Transverse colon (tissue), 3 donors: ENCODE data around the gene ABTB1.

Experiments
- POLR2A ChIP-seq: fragments of 450-650 bp; IDR thresholded peaks from one replicate; pipeline ENCODE4 v1.6.1; 2016; ENCODE audit warnings: antibody characterized with exemption, mild to moderate bottlenecking, moderate library complexity
- TF ChIP-seq, protein P1 (sequence below), 5 experiments: fragments of 200-600 bp in 3 of 5; fragments of 450-650 bp in 2 of 5; sonication (generic) in 3 of 5; IDR thresholded peaks; 1 replicate in 2 of 5; 2 replicates in 3 of 5; pipeline ENCODE4 v1.5.1; 2016 to 2017; ENCODE audit warnings: antibody characterized with exemption in 5 of 5, inconsistent platforms in 3 of 5, mild to moderate bottlenecking in 2 of 5, moderate library complexity in 1 of 5

DNA sequence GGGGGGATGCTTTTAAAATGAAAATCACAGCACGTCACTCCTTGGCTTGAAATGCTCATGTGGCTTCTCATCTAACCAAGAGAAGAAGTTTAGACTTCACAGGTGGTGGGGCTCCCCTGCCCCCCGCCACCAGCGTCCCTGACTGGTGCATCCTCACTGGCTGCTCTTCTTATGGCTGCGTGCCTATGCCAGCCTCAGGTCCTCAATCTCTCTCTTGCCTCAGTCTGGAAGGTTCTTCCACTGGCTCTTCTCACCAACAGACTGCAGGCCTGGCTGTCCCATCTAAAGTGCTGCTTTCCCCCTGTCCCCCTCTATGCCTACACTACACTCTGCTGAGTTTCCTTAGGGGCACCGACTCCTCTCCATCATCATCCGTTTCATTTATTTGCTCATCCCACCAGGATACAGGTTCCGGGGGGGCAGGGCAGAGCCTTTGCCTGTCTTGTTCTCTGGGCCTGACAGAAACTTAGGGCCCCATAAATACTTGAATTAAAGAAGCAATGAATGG, 20.6 kb downstream of the ABTB1 start:
- TF ChIP-seq, protein P1, sequence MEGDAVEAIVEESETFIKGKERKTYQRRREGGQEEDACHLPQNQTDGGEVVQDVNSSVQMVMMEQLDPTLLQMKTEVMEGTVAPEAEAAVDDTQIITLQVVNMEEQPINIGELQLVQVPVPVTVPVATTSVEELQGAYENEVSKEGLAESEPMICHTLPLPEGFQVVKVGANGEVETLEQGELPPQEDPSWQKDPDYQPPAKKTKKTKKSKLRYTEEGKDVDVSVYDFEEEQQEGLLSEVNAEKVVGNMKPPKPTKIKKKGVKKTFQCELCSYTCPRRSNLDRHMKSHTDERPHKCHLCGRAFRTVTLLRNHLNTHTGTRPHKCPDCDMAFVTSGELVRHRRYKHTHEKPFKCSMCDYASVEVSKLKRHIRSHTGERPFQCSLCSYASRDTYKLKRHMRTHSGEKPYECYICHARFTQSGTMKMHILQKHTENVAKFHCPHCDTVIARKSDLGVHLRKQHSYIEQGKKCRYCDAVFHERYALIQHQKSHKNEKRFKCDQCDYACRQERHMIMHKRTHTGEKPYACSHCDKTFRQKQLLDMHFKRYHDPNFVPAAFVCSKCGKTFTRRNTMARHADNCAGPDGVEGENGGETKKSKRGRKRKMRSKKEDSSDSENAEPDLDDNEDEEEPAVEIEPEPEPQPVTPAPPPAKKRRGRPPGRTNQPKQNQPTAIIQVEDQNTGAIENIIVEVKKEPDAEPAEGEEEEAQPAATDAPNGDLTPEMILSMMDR (IDR thresholded peaks at IDR 0.05): no peak
- TF ChIP-seq POLR2A: no peak
